Tibial nerve (tissue), 4 donors: Measurements from ENCODE around the gene NPPA.
"Not testable (repeated sequence)": the region's sequence is repeated elsewhere in the genome, so short reads cannot be mapped to it uniquely, and the experiment has no call there.

Experiments
- EP300 ChIP-seq, 2 donors: sonication (generic); formaldehyde crosslinking; IDR thresholded peaks; one replicate each; pipeline ENCODE4 v1.6.1; 2017; ENCODE audit warnings: antibody characterized with exemption in 2 of 2, mild to moderate bottlenecking in 1 of 2
- TF ChIP-seq, protein P1 (sequence below), 5 experiments: fragments of 200-600 bp in 3 of 5; fragments of 450-650 bp in 2 of 5; sonication (generic) in 3 of 5; IDR thresholded peaks; one replicate each; pipeline ENCODE4 v1.5.1; 2016 to 2019; ENCODE audit warnings: antibody characterized with exemption in 5 of 5, mild to moderate bottlenecking in 3 of 5, moderate library complexity in 2 of 5

DNA sequence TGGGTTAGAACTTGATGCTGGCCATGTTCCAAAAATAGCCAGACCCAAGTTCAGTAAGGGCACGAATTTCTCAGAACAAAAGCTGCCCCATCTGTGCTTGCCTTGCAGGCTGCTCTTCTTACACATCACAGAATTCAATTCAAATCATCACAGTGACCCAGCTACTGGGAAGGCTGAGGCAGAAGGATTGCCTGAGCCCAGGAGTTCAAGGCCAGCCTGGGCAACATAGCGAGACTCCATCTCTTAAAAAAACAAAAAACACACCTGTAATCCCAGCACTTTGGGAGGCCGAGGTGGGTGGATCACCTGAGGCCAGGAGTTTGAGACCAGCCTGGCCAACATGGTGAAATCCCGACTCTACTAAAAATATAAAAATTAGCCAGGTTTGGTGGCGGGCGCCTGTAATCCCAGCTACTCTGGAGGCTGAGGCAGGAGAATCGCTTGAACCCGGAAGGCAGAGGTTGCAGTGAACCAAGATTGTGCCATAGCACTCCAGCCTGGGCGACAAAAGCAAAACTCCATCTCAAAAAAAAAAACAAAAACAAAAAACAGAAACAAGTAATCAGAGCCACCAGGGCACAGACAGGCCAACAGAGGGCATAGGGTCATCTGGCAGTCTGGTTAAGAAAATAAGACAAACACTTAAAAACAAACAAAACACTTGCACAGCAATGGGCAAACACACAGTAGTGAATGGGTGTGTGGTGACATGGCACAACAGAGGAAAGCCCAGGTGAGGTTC lies 43.5 kb downstream of the NPPA start:
- TF ChIP-seq, protein P1, sequence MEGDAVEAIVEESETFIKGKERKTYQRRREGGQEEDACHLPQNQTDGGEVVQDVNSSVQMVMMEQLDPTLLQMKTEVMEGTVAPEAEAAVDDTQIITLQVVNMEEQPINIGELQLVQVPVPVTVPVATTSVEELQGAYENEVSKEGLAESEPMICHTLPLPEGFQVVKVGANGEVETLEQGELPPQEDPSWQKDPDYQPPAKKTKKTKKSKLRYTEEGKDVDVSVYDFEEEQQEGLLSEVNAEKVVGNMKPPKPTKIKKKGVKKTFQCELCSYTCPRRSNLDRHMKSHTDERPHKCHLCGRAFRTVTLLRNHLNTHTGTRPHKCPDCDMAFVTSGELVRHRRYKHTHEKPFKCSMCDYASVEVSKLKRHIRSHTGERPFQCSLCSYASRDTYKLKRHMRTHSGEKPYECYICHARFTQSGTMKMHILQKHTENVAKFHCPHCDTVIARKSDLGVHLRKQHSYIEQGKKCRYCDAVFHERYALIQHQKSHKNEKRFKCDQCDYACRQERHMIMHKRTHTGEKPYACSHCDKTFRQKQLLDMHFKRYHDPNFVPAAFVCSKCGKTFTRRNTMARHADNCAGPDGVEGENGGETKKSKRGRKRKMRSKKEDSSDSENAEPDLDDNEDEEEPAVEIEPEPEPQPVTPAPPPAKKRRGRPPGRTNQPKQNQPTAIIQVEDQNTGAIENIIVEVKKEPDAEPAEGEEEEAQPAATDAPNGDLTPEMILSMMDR (IDR thresholded peaks at IDR 0.05), result not testable (repeated sequence)
- TF ChIP-seq EP300 (IDR thresholded peaks at IDR 0.05), result not testable (repeated sequence)
